Measurements from ENCODE around the gene CD84. TPM values are rescaled to one million over a fixed set of nuclear protein-coding genes. Genes with fewer than 3 reads are reported as not detected.

The CD84 gene
- total RNA-seq, 2 donors from 2014 or later: 66.2 to 71.6 TPM

DNA sequence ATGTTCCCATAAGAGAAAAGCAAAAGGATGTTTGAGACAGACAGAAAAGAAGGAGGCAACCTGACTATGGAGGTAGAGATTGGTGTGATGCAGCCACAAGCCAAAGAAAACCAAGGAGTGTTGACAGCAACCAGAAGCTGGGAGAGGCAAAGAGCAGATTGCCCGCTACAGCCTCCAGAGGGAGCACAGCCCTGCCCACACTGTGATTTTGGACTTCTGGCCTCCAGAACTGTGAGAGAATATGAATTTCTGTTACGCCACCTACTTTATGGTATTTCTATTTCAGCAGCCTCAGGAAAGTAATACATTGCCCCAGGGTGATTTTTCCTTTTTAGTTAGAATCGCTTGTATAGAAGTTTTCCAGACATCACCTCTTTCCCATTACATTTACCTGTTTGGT lies 84.7 kb downstream of the CD84 start:
- H3K27me3 Mint-ChIP-seq: no peaks in the 10 kb centered on the region
- DNase-seq: no peak
- H3K4me3 Mint-ChIP-seq: no peak overlapping the region
- no peak for ATAC-seq
- H3K27ac Mint-ChIP-seq: peak overlapping the region; percentile 19
- peaks cover 6% of the 10 kb centered on the region for H3K4me1 Mint-ChIP-seq
- H3K9me3 ChIP-seq (ENCODE audit: control insufficient read depth, low read length, poor library complexity, severe bottlenecking): no peaks in the 10 kb centered on the region
- peaks cover 14% of the 10 kb centered on the region for H3K36me3 Mint-ChIP-seq (ENCODE audit: low read depth)

DNA sequence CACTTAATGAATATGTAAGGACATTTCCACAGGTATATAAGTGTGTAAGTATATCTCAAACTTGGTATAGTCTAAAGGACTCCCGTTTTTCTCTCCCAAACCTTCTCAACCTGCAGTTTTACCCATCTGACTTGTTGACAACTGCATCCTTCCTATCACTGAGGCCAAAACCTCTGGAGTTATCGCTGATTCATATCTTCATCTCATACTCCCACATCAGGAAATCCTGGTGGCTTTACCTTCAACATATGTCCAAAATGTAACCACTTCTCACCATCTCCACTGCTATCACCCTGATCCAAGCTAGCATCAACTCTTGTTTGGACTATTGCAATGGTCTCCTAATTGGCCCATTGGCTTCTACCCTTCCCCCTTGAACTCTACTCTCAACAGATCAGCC lies 86.7 kb downstream of the CD84 start:
- DNase-seq: no peak
- H3K9me3 ChIP-seq (ENCODE audit: control insufficient read depth, low read length, poor library complexity, severe bottlenecking): no peaks in the 10 kb centered on the region
- ATAC-seq: no peak
- peaks cover 5% of the 10 kb centered on the region for H3K36me3 Mint-ChIP-seq (ENCODE audit: low read depth)
- no peak overlapping the region for H3K27ac Mint-ChIP-seq
- H3K4me3 Mint-ChIP-seq: no peak overlapping the region
- no peaks in the 10 kb centered on the region for H3K27me3 Mint-ChIP-seq
- H3K4me1 Mint-ChIP-seq: peaks cover 8% of the 10 kb centered on the region

DNA sequence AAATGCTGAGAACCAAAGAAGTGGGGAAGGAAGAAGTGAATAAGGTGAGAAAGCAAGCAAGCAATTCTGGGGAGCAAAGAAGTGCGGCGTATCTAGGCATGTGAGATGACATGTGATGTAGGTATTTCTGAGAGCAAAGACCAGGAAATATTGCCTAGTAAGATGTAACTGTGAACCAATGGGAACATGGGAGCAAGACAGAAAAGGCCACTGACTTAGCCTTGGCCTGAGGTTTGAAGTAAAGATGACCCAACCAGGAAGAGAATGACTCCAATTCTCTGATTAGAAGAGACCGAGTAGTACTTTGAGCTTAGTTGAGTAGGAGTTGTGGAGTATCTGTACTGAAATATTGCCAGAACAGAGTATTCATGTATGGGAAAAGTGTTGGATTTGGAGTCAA lies 87.3 kb downstream of the CD84 start:
- H3K4me1 Mint-ChIP-seq: peaks cover 8% of the 10 kb centered on the region

More for the DNA sequence above, 87.3 kb downstream of the CD84 start:
- Mint-ChIP-seq H3K27me3 (no peaks in the 10 kb centered on the region), H3K36me3 (ENCODE audit: low read depth) (peaks cover 5% of the 10 kb centered on the region), H3K4me3 (no peak overlapping the region), H3K27ac (no peak overlapping the region)
- ATAC-seq (no peak), DNase-seq (no peak)
- H3K9me3 ChIP-seq (ENCODE audit: control insufficient read depth, low read length, poor library complexity, severe bottlenecking): no peaks in the 10 kb centered on the region

Other genes starting within 250 kb of the CD84 start
- gene COPA, start 236.2 kb downstream of the CD84 start, total RNA-seq: 100 to 1,000 TPM; 122 to 143 TPM
- 10 to 100 TPM; 63.3 to 65.6 TPM for gene NCSTN, start 236.1 kb downstream of the CD84 start, total RNA-seq
- gene NHLH1, start 212.4 kb downstream of the CD84 start, total RNA-seq: under 1 TPM; 0.17 to 0.21 TPM
- gene VANGL2, start 178.9 kb downstream of the CD84 start, total RNA-seq: not detected
- gene SLAMF6, start 56.2 kb downstream of the CD84 start, total RNA-seq: 10 to 100 TPM; 24.8 to 38.0 TPM
- 10 to 100 TPM; 67.8 to 70.6 TPM for gene SLAMF1, start 67.5 kb upstream of the CD84 start, total RNA-seq
- gene CD48, start 132.3 kb upstream of the CD84 start, total RNA-seq: 100 to 1,000 TPM; 386 to 387 TPM
- 1 to 10 TPM; 3.1 to 3.9 TPM for gene SLAMF7, start 159.8 kb upstream of the CD84 start, total RNA-seq
- gene LY9, start 216.7 kb upstream of the CD84 start, total RNA-seq: 100 to 1,000 TPM in 1 of 2 donors, 10 to 100 TPM in 1; 96.6 to 124 TPM